Heart left ventricle (tissue), 13 donors: ENCODE measurements around the gene MTRF1L.

Experiments used
- POLR2A ChIP-seq, 2 donors: fragments of 450-650 bp; IDR thresholded peaks; one replicate each; pipeline ENCODE4 v1.6.1; 2017; ENCODE audit warnings: antibody characterized with exemption in 2 of 2, mild to moderate bottlenecking in 2 of 2, moderate library complexity in 2 of 2
- TF ChIP-seq, protein P1 (sequence below), 12 donors: fragments of 200-600 bp; sonication (generic) in 4 of 12; IDR thresholded peaks; one replicate each; pipeline versions ENCODE4 v1.5.0 to v1.8.0; 2018 to 2022; ENCODE audit warnings: antibody characterized with exemption in 12 of 12, mild to moderate bottlenecking in 5 of 12
- donor health status: ischemic (EF 13 %, LVEDD 7.1; RV severe dilation, severe dysfunction).
- donor health status: DM: no; HTN: yes; CAD: no.
- donor health status: DM: no; HTN: no; CAD: no.
- donor health status: ischemic (EF 25% LVEDD 6.9; RV normal size, moderate dysfunction).
- donor health status: ischemic (EF 25% LVEDD 5.7; RV mildly dilated, moderate dysfunction).
- donor health status: ischemic (EF 35%, LVEDD 5.7; RV mildly dilated, moderate dysfunction).
- donor health status: nonischemic (EF 11% LVEDD 7.7; RV severe dilation, severe dysfunction).
- donor health status: DM: yes; HTN: yes; CAD: no.
- donor health status: PGD.
- donor health status: ischemic (EF 29% LVEDD 5.4; RV normal size, mild dysfunction).
- donor health status: nonischemic (EF 23%, LVEDD 6.1; RV moderate dilation, normal function).

DNA sequence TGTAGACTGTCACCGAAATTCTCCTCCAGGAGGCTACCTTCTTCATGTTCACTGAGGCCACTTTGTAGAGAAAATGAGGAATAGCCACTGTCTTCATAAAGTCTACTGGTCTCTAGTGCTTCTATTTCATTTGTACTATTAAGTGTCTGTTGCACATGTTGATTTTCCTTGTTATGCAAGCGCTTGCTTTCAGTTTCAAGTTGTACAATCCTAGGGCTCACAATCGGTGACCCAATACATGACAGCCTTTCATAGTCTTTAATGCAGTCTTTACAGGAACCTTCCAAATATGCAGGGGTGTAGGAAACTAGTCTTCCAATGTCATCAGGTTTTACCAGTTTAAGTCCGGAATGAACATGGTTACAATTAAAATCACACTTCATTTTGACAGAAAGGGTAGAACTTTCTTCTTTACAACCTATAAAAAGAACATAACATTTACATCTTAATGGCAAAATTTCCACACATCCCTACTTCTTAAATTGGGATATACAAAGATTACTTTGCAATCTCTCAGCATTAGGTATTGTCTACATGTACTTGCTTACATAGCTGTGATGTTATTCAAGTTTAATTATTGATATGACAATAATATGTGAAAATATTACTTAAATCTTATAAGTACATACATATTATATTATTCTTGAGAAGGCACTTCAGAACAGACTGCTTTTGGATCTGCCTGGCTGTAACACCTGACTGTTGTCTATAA is 27.1 kb downstream of the MTRF1L start:
- no peak for TF ChIP-seq POLR2A (IDR thresholded peaks at IDR 0.05)
- TF ChIP-seq, protein P1, sequence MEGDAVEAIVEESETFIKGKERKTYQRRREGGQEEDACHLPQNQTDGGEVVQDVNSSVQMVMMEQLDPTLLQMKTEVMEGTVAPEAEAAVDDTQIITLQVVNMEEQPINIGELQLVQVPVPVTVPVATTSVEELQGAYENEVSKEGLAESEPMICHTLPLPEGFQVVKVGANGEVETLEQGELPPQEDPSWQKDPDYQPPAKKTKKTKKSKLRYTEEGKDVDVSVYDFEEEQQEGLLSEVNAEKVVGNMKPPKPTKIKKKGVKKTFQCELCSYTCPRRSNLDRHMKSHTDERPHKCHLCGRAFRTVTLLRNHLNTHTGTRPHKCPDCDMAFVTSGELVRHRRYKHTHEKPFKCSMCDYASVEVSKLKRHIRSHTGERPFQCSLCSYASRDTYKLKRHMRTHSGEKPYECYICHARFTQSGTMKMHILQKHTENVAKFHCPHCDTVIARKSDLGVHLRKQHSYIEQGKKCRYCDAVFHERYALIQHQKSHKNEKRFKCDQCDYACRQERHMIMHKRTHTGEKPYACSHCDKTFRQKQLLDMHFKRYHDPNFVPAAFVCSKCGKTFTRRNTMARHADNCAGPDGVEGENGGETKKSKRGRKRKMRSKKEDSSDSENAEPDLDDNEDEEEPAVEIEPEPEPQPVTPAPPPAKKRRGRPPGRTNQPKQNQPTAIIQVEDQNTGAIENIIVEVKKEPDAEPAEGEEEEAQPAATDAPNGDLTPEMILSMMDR (IDR thresholded peaks at IDR 0.05) = no peak
